GM06990 (cell line): ENCODE data around the gene SC5D.

ENCODE experiments used
- DNase-seq: peaks from one replicate; pipeline ENCODE4 v3.0.0-alpha.2; 2011; ENCODE audit not compliant: insufficient read length; ENCODE audit errors: extremely low read depth
- H3K27me3 ChIP-seq: replicated peaks from 2 replicates; pipeline ENCODE4 v1.6.0; 2011; ENCODE audit warnings: low read length; ENCODE audit not compliant: control insufficient read depth, insufficient read depth
- H3K36me3 ChIP-seq: 2 replicates; pipeline ENCODE4 v1.5.1; 2011; ENCODE audit warnings: low read length; ENCODE audit not compliant: control insufficient read depth, insufficient read depth
- H3K4me3 ChIP-seq: replicated peaks from 2 replicates; pipeline ENCODE4 v1.5.1; 2011; ENCODE audit warnings: low read depth, mild to moderate bottlenecking, control low read depth, low read length
- CTCF ChIP-seq: IDR thresholded peaks from 2 replicates; pipeline ENCODE4 v1.5.1; 2011; ENCODE audit warnings: low read length, control low read depth, mild to moderate bottlenecking, inconsistent platforms; ENCODE audit not compliant: insufficient read depth, poor library complexity, severe bottlenecking

The SC5D gene

GRCh38 chr11:121352251-121352891 lies 59.8 kb downstream of the SC5D start:
- H3K36me3 ChIP-seq: no peaks in the 10 kb centered on the region
- no peak overlapping the region for H3K4me3 ChIP-seq
- no peaks in the 10 kb centered on the region for H3K27me3 ChIP-seq
- no peak for DNase-seq
- TF ChIP-seq CTCF: no peak

- H3K4me3 ChIP-seq: no peak overlapping the region
- H3K27me3 ChIP-seq: no peaks in the 10 kb centered on the region
- no peak for DNase-seq
- no peaks in the 10 kb centered on the region for H3K36me3 ChIP-seq
- no peak for TF ChIP-seq CTCF
Measured at GRCh38 chr11:121354192-121354591, 61.6 kb downstream of the SC5D start.

- TF ChIP-seq CTCF: no peak
Measured at GRCh38 chr11:121356357-121356756, 63.8 kb downstream of the SC5D start.

More at GRCh38 chr11:121356357-121356756, 63.8 kb downstream of the SC5D start:
- Histone ChIP-seq H3K4me3 (no peak overlapping the region), H3K36me3 (no peaks in the 10 kb centered on the region), H3K27me3 (no peaks in the 10 kb centered on the region)
- no peak for DNase-seq
